ENCODE results near the gene ONECUT2. TPM values are rescaled to one million over a fixed set of nuclear protein-coding genes. Genes with fewer than 3 reads are reported as not detected.

The ONECUT2 gene
- total RNA-seq, 2 donors from 2014 or later: 1.9 to 3.6 TPM

- WGBS, 2 experiments (ENCODE audit: insufficient coverage in 1 of 2, insufficient read length in 1 of 2): 9 to 21% methylated on average over 2 to 4 of the region's 4 CpGs
- peak; percentile 85 for DNase-seq
- H3K27ac Mint-ChIP-seq: no peak overlapping the region
- Histone ChIP-seq H3K27ac (ENCODE audit: low read depth, low read length) (no peak overlapping the region), H3K36me3 (ENCODE audit: control insufficient read depth, insufficient read depth, low read length) (no peaks in the 10 kb centered on the region), H3K9me3 (ENCODE audit: control insufficient read depth, low read length) (no peaks in the 10 kb centered on the region), H3K27me3 (ENCODE audit: control insufficient read depth, insufficient read depth, low read length, poor library complexity, severe bottlenecking) (peaks cover 51% of the 10 kb centered on the region), H3K4me3 (ENCODE audit: low read length) (no peak overlapping the region), H3K4me1 (ENCODE audit: control insufficient read depth, insufficient read depth, low read length) (no peaks in the 10 kb centered on the region), H3K9ac (ENCODE audit: extremely low read depth, low read length, poor library complexity, severe bottlenecking) (no peak overlapping the region)
- no peak overlapping the region for H3K4me3 Mint-ChIP-seq
- peaks cover 7% of the 10 kb centered on the region for H3K4me1 Mint-ChIP-seq
- peaks cover 65% of the 10 kb centered on the region for H3K27me3 Mint-ChIP-seq (ENCODE audit: insufficient read depth)
- H3K9me3 Mint-ChIP-seq: no peaks in the 10 kb centered on the region
- no peaks in the 10 kb centered on the region for H3K36me3 Mint-ChIP-seq (ENCODE audit: low read depth)
- peak; percentile 82 for TF ChIP-seq CTCF (conservative IDR thresholded peaks at IDR 0.05)
Observed at GRCh38 chr18:57446322-57446721, 11.1 kb downstream of the ONECUT2 start.

GRCh38 chr18:57447154-57447621 is 12.0 kb downstream of the ONECUT2 start:
- peak; percentile 68 for TF ChIP-seq CTCF (conservative IDR thresholded peaks at IDR 0.05)
- H3K9me3 ChIP-seq (ENCODE audit: control insufficient read depth, low read length): no peaks in the 10 kb centered on the region
- Mint-ChIP-seq H3K27me3 (ENCODE audit: insufficient read depth) (peaks cover 56% of the 10 kb centered on the region), H3K4me1 (peaks cover 4% of the 10 kb centered on the region), H3K36me3 (ENCODE audit: low read depth) (no peaks in the 10 kb centered on the region), H3K4me3 (no peak overlapping the region), H3K27ac (no peak overlapping the region), H3K9me3 (no peaks in the 10 kb centered on the region)
- peak; percentile 95 for DNase-seq
- 4 to 11% methylated on average over 7 to 14 of the region's 14 CpGs for WGBS, 2 experiments (ENCODE audit: insufficient coverage in 1 of 2, insufficient read length in 1 of 2)
- H3K36me3 ChIP-seq (ENCODE audit: control insufficient read depth, insufficient read depth, low read length): no peaks in the 10 kb centered on the region
- no peak overlapping the region for H3K4me3 ChIP-seq (ENCODE audit: low read length)
- peaks cover 42% of the 10 kb centered on the region for H3K27me3 ChIP-seq (ENCODE audit: control insufficient read depth, insufficient read depth, low read length, poor library complexity, severe bottlenecking)
- H3K27ac ChIP-seq (ENCODE audit: low read depth, low read length): no peak overlapping the region
- no peak overlapping the region for H3K9ac ChIP-seq (ENCODE audit: extremely low read depth, low read length, poor library complexity, severe bottlenecking)
- H3K4me1 ChIP-seq (ENCODE audit: control insufficient read depth, insufficient read depth, low read length): no peaks in the 10 kb centered on the region

- Histone ChIP-seq H3K4me3 (ENCODE audit: low read length) (no peak overlapping the region), H3K4me1 (ENCODE audit: control insufficient read depth, insufficient read depth, low read length) (no peaks in the 10 kb centered on the region), H3K9ac (ENCODE audit: extremely low read depth, low read length, poor library complexity, severe bottlenecking) (no peak overlapping the region), H3K27me3 (ENCODE audit: control insufficient read depth, insufficient read depth, low read length, poor library complexity, severe bottlenecking) (no peaks in the 10 kb centered on the region), H3K9me3 (ENCODE audit: control insufficient read depth, low read length) (no peaks in the 10 kb centered on the region), H3K27ac (ENCODE audit: low read depth, low read length) (no peak overlapping the region), H3K36me3 (ENCODE audit: control insufficient read depth, insufficient read depth, low read length) (no peaks in the 10 kb centered on the region)
- no peak for DNase-seq
- H3K4me3 Mint-ChIP-seq: no peak overlapping the region
- no peak overlapping the region for H3K27ac Mint-ChIP-seq
- H3K9me3 Mint-ChIP-seq: no peaks in the 10 kb centered on the region
- peaks cover 4% of the 10 kb centered on the region for H3K27me3 Mint-ChIP-seq (ENCODE audit: insufficient read depth)
- no peaks in the 10 kb centered on the region for H3K4me1 Mint-ChIP-seq
- 82 to 96% methylated on average over 4 to 5 of the region's 5 CpGs for WGBS, 2 experiments (ENCODE audit: insufficient coverage in 1 of 2, insufficient read length in 1 of 2)
- no peaks in the 10 kb centered on the region for H3K36me3 Mint-ChIP-seq (ENCODE audit: low read depth)
- no peak for TF ChIP-seq CTCF (conservative IDR thresholded peaks at IDR 0.05)
Observed at GRCh38 chr18:57455576-57456129, 20.5 kb downstream of the ONECUT2 start.

Data from endodermal cell (in vitro differentiated cells).